ENCODE measurements around the gene PHRF1.

PHRF1 gene

GRCh38 chr11:575996-576768, at the start of gene PHRF1:
Gene PHRF1 (plus strand): TSS chr11:576470. CDS start chr11:581513, 5,043 bp downstream.
- TF ChIP-seq CTCF (IDR thresholded peaks at IDR 0.05; ENCODE audit: insufficient read depth, low read depth, low read length, missing control alignments), result no peak
- peak; percentile 95 for DNase-seq (ENCODE audit: low read depth)
- peak within 1 kb of the TSS; percentile 93 for H3K4me3 ChIP-seq (ENCODE audit: low read length)

GRCh38 chr11:528166-528814, 48.0 kb upstream of the PHRF1 start:
- no peak for TF ChIP-seq CTCF (IDR thresholded peaks at IDR 0.05; ENCODE audit: insufficient read depth, low read depth, low read length, missing control alignments)
- no peak for DNase-seq (ENCODE audit: low read depth)
- H3K4me3 ChIP-seq (ENCODE audit: low read length), result no peak overlapping the region

- no peak for DNase-seq (ENCODE audit: low read depth)
- TF ChIP-seq CTCF (IDR thresholded peaks at IDR 0.05; ENCODE audit: insufficient read depth, low read depth, low read length, missing control alignments), result no peak
- H3K4me3 ChIP-seq (ENCODE audit: low read length), result no peak overlapping the region
These were observed 47.2 kb upstream of the PHRF1 start for GRCh38 chr11:528815-529727.

GRCh38 chr11:529728-530411, 46.4 kb upstream of the PHRF1 start:
- no peak overlapping the region for H3K4me3 ChIP-seq (ENCODE audit: low read length)
- DNase-seq (ENCODE audit: low read depth), result no peak
- TF ChIP-seq CTCF (IDR thresholded peaks at IDR 0.05; ENCODE audit: insufficient read depth, low read depth, low read length, missing control alignments), result no peak

GRCh38 chr11:530960-531831, 45.1 kb upstream of the PHRF1 start:
- H3K4me3 ChIP-seq (ENCODE audit: low read length), result no peak overlapping the region
- no peak for TF ChIP-seq CTCF (IDR thresholded peaks at IDR 0.05; ENCODE audit: insufficient read depth, low read depth, low read length, missing control alignments)
- DNase-seq (ENCODE audit: low read depth), result no peak

Measured in epithelial cell of esophagus (primary cell).